A673 (cell line): ENCODE measurements around the gene TMEM50A. TPM values are rescaled to one million over a fixed set of nuclear protein-coding genes. Genes with fewer than 3 reads are reported as not detected.
"Not testable (repeated sequence)": the region's sequence is repeated elsewhere in the genome, so short reads cannot be mapped to it uniquely, and the experiment has no call there.

Experiments
- BruUV-seq: library from RNA; stranded (reverse); fragments of 400-500 nt; replicated peaks from 2 replicates; lab custom pipeline; 2021; lab: Mats Ljungman, UMichigan
- CTCF ChIA-PET: fragments of 300-600 bp; sonication (Branson Sonifier 250); formaldehyde crosslinking; loops from one replicate; lab custom pipeline; 2022; ENCODE audit warnings: antibody characterized with exemption; lab: Charles Lee
- POLR2A ChIA-PET: fragments of 300-600 bp; sonication (Branson Sonifier 250); formaldehyde crosslinking; loops from one replicate; lab custom pipeline; 2022; ENCODE audit warnings: antibody characterized with exemption; ENCODE audit not compliant: low non-redundant PET; lab: Charles Lee
- DNase-seq: peaks from one replicate; pipeline ENCODE4 v3.0.0-alpha.2; 2015; ENCODE audit warnings: low spot score
- H3K27ac ChIP-seq: fragments of 200-600 bp; sonication (generic); 2 replicates; pipeline ENCODE4 v1.5.1; 2016; ENCODE audit warnings: mixed run types, low read depth, mild to moderate bottlenecking, mixed read lengths, antibody characterized with exemption, low read length; ENCODE audit not compliant: poor library complexity, severe bottlenecking
- H3K27me3 ChIP-seq: fragments of 200-600 bp; sonication (generic); replicated peaks from 2 replicates; pipeline ENCODE4 v1.6.1; 2017; ENCODE audit warnings: mixed run types, low read depth, mild to moderate bottlenecking, mixed read lengths, antibody characterized with exemption, low read length; ENCODE audit not compliant: insufficient read depth, poor library complexity
- H3K36me3 ChIP-seq: fragments of 200-600 bp; sonication (generic); 2 replicates; pipeline ENCODE4 v1.6.1; 2016; ENCODE audit warnings: mixed run types, mild to moderate bottlenecking, mixed read lengths, antibody characterized with exemption, low read length; ENCODE audit not compliant: insufficient read depth, poor library complexity, severe bottlenecking
- H3K4me1 ChIP-seq: fragments of 200-600 bp; sonication (generic); 2 replicates; pipeline ENCODE4 v1.6.1; 2017; ENCODE audit warnings: mixed run types, mild to moderate bottlenecking, mixed read lengths, antibody characterized with exemption, low read length; ENCODE audit not compliant: insufficient read depth, poor library complexity, severe bottlenecking
- H3K4me3 ChIP-seq: fragments of 200-600 bp; sonication (generic); 2 replicates; pipeline ENCODE4 v1.5.1; 2016; ENCODE audit warnings: low read depth, mixed run types, mild to moderate bottlenecking, mixed read lengths, low read length; ENCODE audit not compliant: poor library complexity, severe bottlenecking
- H3K9me3 ChIP-seq: fragments of 200-600 bp; sonication (generic); 2 replicates; pipeline ENCODE4 v1.6.1; 2016; ENCODE audit warnings: mixed run types, low read depth, mild to moderate bottlenecking, mixed read lengths, antibody characterized with exemption, low read length; ENCODE audit not compliant: poor library complexity, severe bottlenecking
- EZH2 ChIP-seq: fragments of 200-600 bp; sonication (generic); IDR thresholded peaks from 2 replicates; pipeline ENCODE4 v1.6.1; 2017; ENCODE audit warnings: borderline replicate concordance, low read depth, mild to moderate bottlenecking, mixed read lengths, antibody characterized with exemption, low read length; ENCODE audit not compliant: poor library complexity, severe bottlenecking
- intact Hi-C: fragments of 100-400 bp; cut with micrococcal nuclease; formaldehyde crosslinking; loops from one replicate; pipeline ENCODE4 v1.10.0; 2022; ENCODE audit not compliant: unreplicated experiment
- total RNA-seq: library from RNA; stranded (reverse); gene quantifications from 2 replicates; pipeline ENCODE4 v1.2.3, GENCODE V29; 2021
- TF ChIP-seq, protein P1 (sequence below): fragments of 300-800, 200-600 bp; sonication (generic); conservative IDR thresholded peaks from 2 replicates; pipeline ENCODE4 v1.5.1; 2017; ENCODE audit warnings: low read depth, mild to moderate bottlenecking, antibody characterized with exemption, low read length, moderate library complexity, mixed read lengths

TMEM50A gene
- total RNA-seq, 1 experiment from 2014 or later: 99.4 TPM

DNA sequence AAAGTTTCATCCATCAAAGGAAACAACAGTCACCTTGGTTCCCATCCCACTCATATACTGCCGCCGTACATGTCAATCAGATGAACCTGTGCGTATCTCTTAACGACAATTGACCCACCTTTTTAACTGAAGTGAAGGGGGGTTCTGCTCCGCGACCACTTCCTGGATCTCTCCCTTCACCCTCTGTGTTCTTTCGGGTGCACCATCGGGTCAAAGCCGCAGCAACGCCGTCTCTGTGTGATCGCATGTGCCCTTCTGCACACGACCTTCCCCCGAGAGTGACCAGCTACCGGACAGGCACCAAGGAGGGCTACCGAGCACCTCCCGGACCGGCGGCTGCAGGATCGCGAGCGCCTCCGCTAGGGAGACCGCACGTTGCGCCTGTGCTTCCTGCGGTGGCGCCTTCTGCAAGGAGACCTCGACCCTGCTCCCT is 1.2 kb upstream of the TMEM50A start:
- POLR2A ChIA-PET, intact Hi-C loops, H3K27ac ChIP-seq, H3K9me3 ChIP-seq, H3K4me1 ChIP-seq, H3K27me3 ChIP-seq, H3K36me3 ChIP-seq, CTCF ChIA-PET: not testable (repeated sequence)
- peak overlapping the region; percentile 58 for H3K4me3 ChIP-seq
- BruUV-seq: TSS peak; percentile 81
- peak; percentile 0 for DNase-seq
- TF ChIP-seq, protein P1, sequence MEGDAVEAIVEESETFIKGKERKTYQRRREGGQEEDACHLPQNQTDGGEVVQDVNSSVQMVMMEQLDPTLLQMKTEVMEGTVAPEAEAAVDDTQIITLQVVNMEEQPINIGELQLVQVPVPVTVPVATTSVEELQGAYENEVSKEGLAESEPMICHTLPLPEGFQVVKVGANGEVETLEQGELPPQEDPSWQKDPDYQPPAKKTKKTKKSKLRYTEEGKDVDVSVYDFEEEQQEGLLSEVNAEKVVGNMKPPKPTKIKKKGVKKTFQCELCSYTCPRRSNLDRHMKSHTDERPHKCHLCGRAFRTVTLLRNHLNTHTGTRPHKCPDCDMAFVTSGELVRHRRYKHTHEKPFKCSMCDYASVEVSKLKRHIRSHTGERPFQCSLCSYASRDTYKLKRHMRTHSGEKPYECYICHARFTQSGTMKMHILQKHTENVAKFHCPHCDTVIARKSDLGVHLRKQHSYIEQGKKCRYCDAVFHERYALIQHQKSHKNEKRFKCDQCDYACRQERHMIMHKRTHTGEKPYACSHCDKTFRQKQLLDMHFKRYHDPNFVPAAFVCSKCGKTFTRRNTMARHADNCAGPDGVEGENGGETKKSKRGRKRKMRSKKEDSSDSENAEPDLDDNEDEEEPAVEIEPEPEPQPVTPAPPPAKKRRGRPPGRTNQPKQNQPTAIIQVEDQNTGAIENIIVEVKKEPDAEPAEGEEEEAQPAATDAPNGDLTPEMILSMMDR: 0 out of 2 replicates have a peak, but pooled peaks have one; percentile 18

DNA sequence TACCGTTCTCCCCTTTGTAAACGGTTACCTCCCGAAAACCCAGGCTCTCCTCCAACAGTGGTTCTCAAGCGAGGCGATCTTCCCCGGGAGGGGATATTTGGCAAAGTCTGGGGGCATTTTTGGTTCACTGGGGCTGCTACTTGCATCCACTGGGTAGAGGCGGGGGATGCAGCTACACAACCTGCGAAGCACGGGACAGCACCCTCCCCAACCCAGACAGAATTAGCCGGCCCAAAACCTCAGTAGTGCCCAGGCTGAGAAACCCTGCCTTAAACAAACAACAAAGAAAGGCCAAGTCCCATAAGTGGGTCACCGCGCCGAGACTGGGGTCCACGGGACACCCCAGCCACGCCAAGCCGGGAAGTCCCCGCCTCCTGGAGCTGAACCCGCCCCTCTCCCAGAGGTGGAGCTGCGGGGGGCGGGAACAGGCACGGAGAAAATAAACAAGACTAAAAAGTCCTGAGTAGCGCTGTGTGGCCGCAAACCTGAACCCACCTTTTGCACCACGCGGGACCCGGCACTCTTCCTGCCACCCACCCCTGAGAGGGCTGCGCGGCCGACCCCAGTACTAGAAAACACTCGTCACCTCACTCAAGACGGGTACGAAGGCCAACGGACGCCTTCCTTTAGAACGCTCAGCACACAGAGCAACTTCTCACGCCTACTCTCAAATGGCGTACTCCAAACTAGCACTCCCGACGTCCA is 499 bp upstream of the TMEM50A start:
- peak overlapping the region; percentile 89 for H3K27ac ChIP-seq
- BruUV-seq, CTCF ChIA-PET, H3K36me3 ChIP-seq, H3K4me1 ChIP-seq, H3K27me3 ChIP-seq, H3K9me3 ChIP-seq, intact Hi-C loops, POLR2A ChIA-PET: not testable (repeated sequence)
- H3K4me3 ChIP-seq: peak overlapping the region; percentile 95
- DNase-seq: peak; percentile 0

DNA sequence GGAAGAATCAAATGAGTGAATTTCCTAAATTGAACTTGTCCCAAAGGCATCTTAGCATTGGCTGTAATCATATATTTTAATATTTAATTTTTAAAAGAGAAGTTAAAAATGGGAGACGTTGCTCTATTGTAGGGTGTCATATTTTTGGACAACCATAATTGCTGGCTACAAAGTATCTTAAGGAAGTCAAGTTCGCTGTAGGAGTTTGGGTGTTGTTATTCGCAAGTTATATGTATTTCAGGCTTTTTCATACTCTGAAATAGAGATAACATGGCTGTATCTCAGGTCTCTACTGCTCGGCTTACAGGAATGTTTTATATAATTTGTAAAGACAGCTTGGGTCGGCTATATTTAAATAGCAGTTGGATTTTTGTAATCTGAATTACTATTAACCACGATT is 852 bp downstream of the TMEM50A start:
- CTCF ChIA-PET: no interaction called here
- no peaks in the 10 kb centered on the region for H3K27me3 ChIP-seq
- peak overlapping the region; percentile 95 for H3K4me3 ChIP-seq
- no peak for DNase-seq
- POLR2A ChIA-PET: no interaction called here
- peaks cover 8% of the 10 kb centered on the region for H3K4me1 ChIP-seq
- TSS peak; percentile 55 for BruUV-seq
- intact Hi-C loops: no loop called here
- H3K36me3 ChIP-seq: peaks cover 14% of the 10 kb centered on the region
- H3K9me3 ChIP-seq: no peaks in the 10 kb centered on the region
- H3K27ac ChIP-seq: peak overlapping the region; percentile 89
- TF ChIP-seq, protein P1: no peak
- no peak for TF ChIP-seq EZH2

DNA sequence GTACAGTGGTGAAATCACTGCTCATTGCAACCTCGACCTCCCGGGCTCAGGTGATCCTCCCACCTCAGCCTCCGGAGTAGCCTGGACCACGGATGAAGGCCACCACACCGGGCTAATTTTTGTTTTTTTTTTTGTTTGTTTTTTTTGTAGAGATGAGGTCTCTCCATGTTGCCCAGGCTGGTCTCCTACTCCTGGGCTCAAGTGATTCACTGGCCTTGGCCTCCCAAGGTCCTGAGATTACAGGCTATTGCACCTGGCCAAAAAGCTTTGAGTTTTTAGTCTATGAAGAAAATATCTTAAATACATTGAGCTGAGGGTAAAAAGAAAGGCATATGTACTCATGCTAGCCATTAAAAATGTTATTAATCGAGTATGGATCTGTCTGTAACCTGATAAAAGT is 3.6 kb downstream of the TMEM50A start:
- ChIA-PET POLR2A (no interaction called here), CTCF (interaction anchor here (0.6 kb wide), 1 partner anchor 409 kb away, joined by 3 read pairs; no protein-coding TSS in a partner anchor)
- Histone ChIP-seq H3K27me3 (no peaks in the 10 kb centered on the region), H3K4me3 (no peak overlapping the region), H3K4me1 (peaks cover 8% of the 10 kb centered on the region), H3K36me3 (peaks cover 22% of the 10 kb centered on the region), H3K9me3 (no peaks in the 10 kb centered on the region), H3K27ac (no peak overlapping the region)
- no peak for DNase-seq
- no TSS peak for BruUV-seq
- no peak for TF ChIP-seq EZH2
- TF ChIP-seq, protein P1: no peak
- intact Hi-C loops: no loop called here
